Neural progenitor cell (in vitro differentiated cells): ENCODE measurements around the gene CFDP1.

ENCODE experiments used
- CTCF ChIP-seq: fragments of 200-600 bp; sonication (generic); IDR thresholded peaks from 2 replicates; pipeline ENCODE4 v1.5.1; 2017; ENCODE audit warnings: antibody characterized with exemption, mild to moderate bottlenecking
- EZH2 ChIP-seq: fragments of 200-600 bp; sonication (generic); IDR thresholded peaks from 2 replicates; pipeline ENCODE4 v1.6.1; 2017; ENCODE audit warnings: antibody characterized with exemption, mild to moderate bottlenecking, moderate library complexity

DNA sequence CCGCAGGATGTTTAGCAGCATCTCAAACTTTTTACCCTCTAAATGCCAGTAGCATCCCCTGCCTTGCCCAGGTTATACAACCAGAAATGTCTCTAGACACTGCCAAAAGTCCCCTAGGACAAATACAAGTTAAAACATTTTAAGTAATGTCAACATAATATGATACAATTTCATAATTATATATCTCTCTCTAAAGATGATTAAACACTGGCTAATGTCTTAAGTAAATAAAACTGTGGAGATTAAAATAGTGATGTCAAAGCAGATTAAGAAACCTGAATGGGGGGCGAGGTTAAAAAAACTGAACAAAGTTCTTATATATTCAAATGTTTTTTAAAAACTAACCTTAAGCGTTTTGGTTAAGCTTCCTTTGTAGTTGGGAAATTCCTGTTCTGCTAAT is 62.1 kb downstream of the CFDP1 start:
- TF ChIP-seq CTCF (no peak), EZH2 (no peak)
